Ovary (tissue), 3 donors: ENCODE results near the gene DUSP9.
"Not testable (repeated sequence)": the region's sequence is repeated elsewhere in the genome, so short reads cannot be mapped to it uniquely, and the experiment has no call there.

Source experiments
- POLR2A ChIP-seq: fragments of 450-650 bp; IDR thresholded peaks from one replicate; pipeline ENCODE4 v1.6.1; 2017; ENCODE audit warnings: antibody characterized with exemption, mild to moderate bottlenecking, moderate library complexity
- TF ChIP-seq, protein P1 (sequence below), 3 donors: fragments of 450-650 bp in 2 of 3; fragments of 200-600 bp in 1 of 3; IDR thresholded peaks; one replicate each; pipeline versions ENCODE4 v1.5.1 to v1.8.0; 2016 to 2022; ENCODE audit warnings: antibody characterized with exemption in 3 of 3, mild to moderate bottlenecking in 1 of 3
- donor health status: DM: no; HTN: no; CAD: no.

DNA sequence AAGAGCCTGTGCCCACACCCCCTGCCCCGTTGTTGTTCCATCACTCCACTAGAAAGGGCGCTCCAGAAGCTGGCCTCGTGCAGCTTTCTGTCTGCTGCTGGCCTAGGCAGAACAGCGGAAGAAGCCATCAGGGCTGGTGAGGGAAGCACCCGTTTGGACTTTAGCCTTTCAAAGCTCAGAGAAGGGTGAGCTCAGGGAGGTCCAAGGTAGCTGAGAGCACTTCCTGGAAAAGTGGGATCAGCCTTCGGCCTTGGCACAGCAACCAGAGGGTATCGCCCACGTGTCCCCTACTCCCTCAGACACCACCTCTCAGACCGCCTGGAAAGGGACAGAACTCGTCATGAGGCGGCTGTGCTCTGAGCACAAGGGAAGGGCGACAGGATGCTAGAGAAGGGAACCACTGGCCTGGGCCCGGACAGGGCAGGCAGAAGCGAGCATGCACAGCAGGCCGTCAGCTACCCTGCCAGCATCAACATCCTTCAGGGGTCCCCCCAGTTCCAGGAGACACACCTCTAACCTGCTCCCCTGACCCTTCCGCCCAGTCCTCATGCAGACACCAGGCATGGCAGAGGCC is 52.3 kb downstream of the DUSP9 start:
- TF ChIP-seq, protein P1, sequence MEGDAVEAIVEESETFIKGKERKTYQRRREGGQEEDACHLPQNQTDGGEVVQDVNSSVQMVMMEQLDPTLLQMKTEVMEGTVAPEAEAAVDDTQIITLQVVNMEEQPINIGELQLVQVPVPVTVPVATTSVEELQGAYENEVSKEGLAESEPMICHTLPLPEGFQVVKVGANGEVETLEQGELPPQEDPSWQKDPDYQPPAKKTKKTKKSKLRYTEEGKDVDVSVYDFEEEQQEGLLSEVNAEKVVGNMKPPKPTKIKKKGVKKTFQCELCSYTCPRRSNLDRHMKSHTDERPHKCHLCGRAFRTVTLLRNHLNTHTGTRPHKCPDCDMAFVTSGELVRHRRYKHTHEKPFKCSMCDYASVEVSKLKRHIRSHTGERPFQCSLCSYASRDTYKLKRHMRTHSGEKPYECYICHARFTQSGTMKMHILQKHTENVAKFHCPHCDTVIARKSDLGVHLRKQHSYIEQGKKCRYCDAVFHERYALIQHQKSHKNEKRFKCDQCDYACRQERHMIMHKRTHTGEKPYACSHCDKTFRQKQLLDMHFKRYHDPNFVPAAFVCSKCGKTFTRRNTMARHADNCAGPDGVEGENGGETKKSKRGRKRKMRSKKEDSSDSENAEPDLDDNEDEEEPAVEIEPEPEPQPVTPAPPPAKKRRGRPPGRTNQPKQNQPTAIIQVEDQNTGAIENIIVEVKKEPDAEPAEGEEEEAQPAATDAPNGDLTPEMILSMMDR (IDR thresholded peaks at IDR 0.05) = not testable (repeated sequence)
- not testable (repeated sequence) for TF ChIP-seq POLR2A
